Stimulated activated CD4-positive, alpha-beta T cell treated with anti-CD3 and anti-CD28 coated beads, Interleukin-1b, Interleukin-23, amount 100 ng/mL, for 48 hours (primary cell): ENCODE data around the gene AFF1.

Experiments used
- DNase-seq: peaks from one replicate; pipeline ENCODE4 v3.0.0-alpha.2; 2020

The AFF1 gene

GRCh38 chr4:86919561-86920223 lies 15.1 kb upstream of the AFF1 start:
- no peak for DNase-seq

DNA sequence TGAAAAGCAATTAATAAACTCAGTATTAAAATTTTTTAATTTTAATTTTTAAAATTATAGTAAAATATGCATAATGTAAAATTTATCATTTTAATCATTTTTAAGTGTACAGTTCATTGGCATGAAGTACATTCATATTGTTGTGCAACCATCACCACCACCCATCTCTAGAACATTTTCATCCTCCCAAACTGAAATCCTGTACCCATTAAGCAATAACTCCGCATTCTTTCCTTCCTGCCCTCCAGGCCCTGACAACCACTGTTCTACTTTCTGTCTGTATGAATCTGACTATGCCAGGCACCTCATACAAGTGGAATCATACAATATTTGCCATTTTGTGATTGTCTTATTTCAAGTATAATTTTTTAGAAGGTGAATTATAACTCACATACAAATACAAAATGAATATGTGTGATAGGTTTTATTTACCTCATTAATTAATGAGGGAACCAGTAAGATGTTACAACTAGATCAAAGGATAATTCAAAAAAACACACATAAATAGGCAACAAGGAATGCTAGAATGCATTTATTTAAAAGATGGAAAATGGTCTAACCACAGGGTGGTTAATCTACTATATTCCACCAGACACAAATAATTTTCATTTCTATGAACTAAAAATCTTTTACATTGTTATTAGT lies 13.1 kb upstream of the AFF1 start:
- DNase-seq: no peak

DNA sequence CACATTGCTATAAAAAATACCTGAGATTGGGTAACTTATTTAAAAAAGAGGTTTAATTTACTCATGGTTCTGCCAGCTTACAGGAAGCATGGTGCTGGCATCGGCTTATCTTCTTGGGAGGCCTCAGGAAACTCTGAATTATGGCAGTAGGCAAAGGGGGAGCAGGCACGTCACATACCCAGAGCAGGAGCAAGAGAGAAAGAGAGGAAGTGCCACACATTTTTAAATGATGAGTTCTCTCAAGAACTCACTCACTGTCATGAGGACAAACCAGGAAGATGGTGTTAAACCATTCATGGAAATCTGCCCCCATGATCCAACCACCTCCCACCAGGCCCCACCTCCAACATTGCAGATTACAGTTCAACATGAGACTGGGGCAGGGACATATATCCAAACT lies 10.0 kb upstream of the AFF1 start:
- DNase-seq: no peak

GRCh38 chr4:86926435-86927086 lies 8.2 kb upstream of the AFF1 start:
- DNase-seq: no peak

- peak; percentile 58 for DNase-seq
Measured at GRCh38 chr4:86927843-86928395, 6.9 kb upstream of the AFF1 start.

DNA sequence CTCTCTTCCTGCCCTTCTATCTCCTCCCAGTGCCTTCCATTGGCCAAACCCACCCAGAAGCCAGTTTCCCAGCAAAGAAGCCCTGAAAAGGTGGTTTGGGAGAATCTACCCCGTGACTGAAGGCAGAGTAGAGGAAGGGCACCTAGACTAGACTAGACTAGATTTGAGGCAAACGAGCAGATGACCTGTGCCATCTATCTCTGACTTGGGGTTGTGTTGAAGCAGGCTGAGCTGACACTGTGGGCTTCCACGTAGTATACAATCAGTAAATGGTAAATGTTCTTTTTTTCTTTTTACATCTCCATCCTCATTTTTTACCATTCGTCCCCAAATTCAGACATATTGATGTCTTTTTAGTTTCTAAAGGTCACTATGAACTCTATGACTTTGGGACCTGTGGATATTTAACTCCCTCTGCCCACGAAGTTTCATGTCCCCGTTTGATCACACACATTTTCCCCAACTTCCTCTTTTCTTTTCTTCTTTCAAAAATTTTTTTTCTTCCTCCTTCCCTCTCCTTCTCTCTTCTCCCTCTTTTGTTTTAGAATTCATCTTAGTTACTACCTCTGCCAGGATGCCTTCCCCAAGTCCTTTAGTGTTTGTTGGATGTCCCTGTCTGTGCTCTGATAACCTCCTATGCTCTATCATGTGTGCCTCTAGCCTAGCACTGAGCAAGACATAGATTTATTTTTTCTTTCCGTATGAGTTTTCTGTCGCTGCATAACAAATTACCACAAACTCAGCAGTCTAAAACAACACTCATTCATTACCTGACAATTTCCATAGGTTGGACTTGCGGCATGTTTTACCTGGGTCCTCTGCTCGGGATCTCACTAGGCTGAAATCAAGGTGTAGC lies 6.2 kb upstream of the AFF1 start:
- no peak for DNase-seq

DNA sequence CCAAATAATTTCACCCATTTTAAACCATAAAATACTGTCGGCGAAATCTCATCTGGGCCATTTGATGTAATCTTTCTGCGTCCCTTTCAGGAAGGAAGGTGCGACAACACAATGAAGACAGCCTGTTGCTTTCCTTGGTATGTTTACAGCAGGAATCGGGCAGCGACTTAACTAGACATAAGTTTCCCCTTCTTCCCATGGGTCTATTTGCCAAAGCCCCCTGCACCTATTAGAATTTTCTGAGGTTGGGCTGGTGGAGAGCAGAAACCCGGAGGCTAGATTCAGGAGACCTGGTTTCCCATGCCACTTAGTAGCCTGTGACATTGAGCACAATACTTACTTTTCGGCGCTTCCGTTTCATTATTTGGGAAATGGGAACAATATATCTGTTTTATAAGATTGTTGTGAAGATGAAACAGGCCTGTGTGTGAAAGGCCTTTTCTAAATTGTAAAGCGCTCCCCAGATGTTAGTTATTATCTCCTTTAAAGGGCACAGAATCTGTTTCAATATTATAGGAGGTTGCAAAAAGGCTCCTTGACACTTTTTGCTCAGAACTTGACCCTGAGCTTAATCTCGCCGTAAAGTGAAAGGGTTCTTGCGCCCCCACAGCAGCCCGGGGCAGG lies 552 bp upstream of the AFF1 start:
- DNase-seq: no peak

DNA sequence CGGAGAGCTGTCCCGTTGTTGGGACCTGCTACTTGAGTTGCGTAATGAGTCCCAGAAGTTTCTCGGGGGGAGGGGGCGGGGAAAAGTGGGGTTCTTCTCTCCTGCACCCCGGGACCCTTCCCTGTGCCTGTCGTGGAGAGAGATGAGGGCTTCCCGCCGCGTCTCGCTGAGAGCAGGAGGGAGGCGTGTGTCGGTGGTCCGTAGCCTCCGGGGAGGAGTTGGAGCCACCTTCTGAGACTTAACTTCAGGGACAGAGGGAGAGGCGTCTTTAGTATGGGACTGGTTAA lies 698 bp downstream of the AFF1 start:
- peak; percentile 40 for DNase-seq

DNA sequence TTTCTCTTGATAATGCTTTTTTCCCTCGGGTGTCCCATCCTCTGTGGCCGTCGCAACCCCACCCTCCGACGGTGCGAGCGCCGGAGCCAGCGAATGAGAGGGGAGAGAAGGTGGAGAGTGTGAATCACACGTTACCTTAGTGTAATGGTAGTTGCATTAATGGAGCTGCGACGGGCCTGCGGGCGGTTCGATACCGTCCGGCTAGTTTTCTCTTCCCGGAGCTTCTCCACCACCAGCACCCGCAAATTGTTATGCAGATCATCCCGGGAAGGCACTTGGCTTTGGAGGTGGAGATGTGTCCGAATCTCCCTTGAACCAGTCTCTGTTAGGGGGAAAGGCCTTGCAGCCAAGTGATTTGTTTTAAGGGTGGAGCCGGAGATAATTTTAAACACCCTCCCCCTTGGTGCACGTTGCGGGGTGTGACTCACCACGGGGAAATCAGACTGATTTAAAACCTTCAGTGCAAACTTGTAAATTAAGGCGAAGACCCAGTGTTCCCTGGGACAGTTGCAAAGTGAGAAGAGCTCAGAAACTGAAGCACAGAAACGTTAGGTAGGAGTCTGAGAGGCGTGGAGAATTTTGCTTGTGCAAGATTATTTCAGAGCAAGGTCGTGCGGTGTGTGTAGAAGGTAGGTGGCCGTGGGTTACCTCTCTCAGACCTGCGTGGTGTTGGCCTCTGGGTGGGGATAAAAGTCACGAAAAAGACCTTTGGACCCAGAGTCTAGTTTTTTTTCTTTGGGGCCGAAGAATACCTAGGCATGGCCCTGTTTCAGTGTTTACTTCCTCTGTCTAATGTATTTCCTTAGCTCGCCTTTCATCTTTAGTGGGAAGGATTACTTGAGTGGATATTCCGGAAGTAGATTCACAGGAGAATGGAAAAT lies 1.3 kb downstream of the AFF1 start:
- peak; percentile 81 for DNase-seq

- DNase-seq: no peak
Measured at GRCh38 chr4:86938771-86939520, 4.1 kb downstream of the AFF1 start.

DNA sequence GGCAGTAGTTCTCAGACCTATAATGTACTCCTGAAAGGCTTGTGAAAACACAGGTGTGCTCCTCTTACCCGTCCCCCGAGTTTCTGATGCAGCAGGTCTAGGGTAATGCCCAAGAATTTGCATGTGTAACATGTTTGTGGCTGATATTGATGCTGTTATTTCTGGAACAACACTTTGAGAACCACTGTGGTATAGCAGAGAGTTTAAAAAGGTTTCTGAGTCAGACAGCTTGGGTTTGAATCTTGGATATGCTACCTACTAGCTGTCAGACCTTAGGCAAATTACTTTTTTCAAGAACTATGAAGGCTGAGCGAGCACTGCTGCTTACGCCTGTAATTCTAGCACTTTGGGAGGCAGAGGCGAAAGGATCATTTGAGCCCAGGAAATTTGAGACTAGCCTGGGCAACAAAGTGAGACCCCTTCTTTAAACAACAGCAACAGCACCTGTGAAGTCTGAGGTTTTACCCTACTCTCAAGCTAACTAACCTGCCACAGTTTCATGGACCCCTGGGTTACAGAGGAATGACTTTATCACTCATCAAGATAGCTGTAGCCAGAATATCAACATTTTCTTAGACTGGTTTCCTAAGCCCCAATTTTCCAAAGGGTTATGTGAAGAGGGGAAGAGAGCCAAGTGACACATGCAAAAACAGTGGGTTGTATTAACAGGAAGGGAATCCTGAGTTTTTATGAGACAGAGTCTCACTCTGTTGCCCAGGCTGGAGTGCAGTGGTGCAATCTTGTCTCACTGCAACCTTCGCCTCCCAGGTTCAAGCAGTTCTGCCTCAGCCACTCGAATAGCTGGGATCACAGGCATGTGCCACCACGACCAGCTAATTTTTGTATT lies 5.1 kb downstream of the AFF1 start:
- DNase-seq: peak; percentile 25

DNA sequence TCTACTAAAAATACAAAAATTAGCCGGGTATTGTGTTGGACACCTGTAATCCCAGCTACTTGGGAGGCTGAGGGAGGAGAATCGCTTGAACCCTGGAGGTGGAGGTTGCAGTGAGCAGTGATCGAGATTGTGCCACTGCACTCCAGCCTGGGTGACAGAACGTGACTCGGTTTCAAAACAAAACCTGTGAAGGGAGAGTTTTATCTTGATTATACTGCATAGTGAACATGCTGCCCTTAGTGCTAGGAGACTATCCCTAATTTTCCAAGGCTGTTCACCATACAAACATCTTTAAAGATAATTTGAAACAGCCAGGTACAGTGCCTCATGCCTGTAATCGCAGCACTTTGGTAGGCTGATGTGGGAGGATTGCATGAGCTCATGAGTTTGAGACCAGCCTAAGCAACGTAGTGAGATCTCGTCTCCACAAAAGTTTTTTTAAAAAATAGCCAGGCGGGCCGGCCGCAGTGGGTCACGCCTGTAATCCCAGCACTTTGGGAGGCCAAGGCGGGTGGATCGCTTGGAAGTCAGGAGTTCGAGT lies 6.2 kb downstream of the AFF1 start:
- DNase-seq: no peak

DNA sequence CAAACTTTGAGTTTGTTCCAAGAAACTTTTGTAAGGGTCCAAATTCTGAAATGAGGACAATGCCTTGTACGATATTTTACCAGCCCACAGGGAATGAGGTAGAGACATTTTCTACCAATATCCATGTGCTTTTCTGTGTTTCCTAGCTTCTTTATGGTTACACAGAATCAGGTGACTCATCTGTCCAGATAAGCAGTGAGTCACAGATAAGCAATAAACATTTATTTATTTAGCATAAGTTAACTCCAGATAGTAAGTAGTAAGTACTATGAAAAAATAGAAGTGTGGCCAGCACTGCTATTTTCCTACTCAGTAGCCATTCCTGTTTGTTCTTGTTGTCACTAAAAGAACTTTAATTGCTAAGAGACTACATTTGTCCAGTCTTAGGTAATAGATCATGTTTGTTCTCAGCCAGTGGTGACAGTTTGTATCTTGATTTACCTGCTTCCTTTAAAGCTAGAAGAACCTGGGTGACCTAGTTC lies 7.4 kb downstream of the AFF1 start:
- DNase-seq: no peak

DNA sequence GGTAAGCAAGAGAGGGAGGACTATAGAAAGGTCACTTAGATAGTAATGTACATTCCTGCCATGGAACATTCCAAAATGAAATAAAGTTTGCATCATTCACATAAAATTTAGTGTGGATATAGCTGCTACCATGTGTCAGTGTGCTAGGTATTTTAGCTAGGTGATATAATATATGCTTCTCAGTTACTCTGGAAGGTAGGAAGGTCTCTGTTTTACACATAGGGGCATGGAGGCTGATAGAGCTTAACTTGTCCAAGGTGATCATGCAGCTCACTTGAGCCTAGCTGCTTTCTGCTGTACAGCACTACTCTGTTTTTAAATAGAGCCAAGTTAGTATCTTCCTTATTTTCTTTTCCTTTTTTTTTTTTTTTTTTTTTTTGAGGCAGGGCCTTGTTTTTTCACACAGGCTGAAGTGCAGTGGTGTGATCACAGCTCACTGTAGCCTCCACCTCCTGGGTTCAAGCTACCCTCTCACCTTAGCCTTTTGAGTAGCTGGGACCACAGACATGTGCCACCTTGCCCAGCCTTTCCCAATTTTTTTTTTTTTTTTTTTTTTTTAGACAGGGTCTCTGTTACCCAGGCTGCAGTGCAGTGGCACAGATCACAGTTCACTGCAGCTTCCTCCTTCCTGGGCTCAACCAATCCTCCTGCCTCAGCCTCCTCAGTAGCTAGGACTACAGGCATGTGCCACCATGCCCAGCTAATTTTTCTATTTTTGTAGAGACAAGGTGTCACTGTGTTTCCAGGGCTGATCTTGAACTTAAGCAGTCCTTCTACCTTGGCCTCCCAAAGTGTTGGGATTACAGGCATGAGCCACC lies 10.4 kb downstream of the AFF1 start:
- no peak for DNase-seq

GRCh38 chr4:86946868-86947500 lies 12.2 kb downstream of the AFF1 start:
- DNase-seq: no peak

- no peak for DNase-seq
Measured at GRCh38 chr4:86947501-86948120, 12.8 kb downstream of the AFF1 start.

- DNase-seq: no peak
Measured at GRCh38 chr4:86948276-86948675, 13.5 kb downstream of the AFF1 start.
